CD8-positive, alpha-beta memory T cell (primary cell): ENCODE results near the gene SAPCD2. TPM values are rescaled to one million over a fixed set of nuclear protein-coding genes. Genes with fewer than 3 reads are reported as not detected.
A peak's percentile ranks its signal among the peaks of the same experiment; 100 is the strongest.
"Not testable (repeated sequence)": the region's sequence is repeated elsewhere in the genome, so short reads cannot be mapped to it uniquely, and the experiment has no call there.

ENCODE experiments used
- CTCF ChIA-PET: fragments of 350-600 bp; sonication (Branson Sonifier 250); formaldehyde crosslinking; loops from one replicate; lab custom pipeline; 2021; ENCODE audit warnings: antibody characterized with exemption; lab: Charles Lee
- POLR2A ChIA-PET: fragments of 350-600 bp; sonication (Branson Sonifier 250); formaldehyde crosslinking; loops from one replicate; lab custom pipeline; 2021; ENCODE audit warnings: antibody characterized with exemption; lab: Charles Lee
- DNase-seq, 5 donors: peaks; one replicate each; pipeline versions ENCODE4 v3.0.0 to v3.0.0-alpha.2; 2020 to 2022; ENCODE audit warnings: mixed read lengths in 1 of 5
- H3K27ac ChIP-seq: one replicate; pipeline ENCODE4 v1.7.0; 2013; ENCODE audit warnings: low read depth, mild to moderate bottlenecking, low read length, moderate library complexity
- H3K27me3 ChIP-seq: 2 replicates; pipeline ENCODE4 v1.7.0; 2013; ENCODE audit warnings: low read length, mild to moderate bottlenecking; ENCODE audit not compliant: insufficient read depth, poor library complexity, severe bottlenecking
- H3K36me3 ChIP-seq: 2 replicates; pipeline ENCODE4 v1.7.0; 2013; ENCODE audit warnings: mild to moderate bottlenecking, low read length, moderate library complexity; ENCODE audit not compliant: insufficient read depth
- H3K4me1 ChIP-seq: 2 replicates; pipeline ENCODE4 v1.7.0; 2013; ENCODE audit warnings: mild to moderate bottlenecking, low read length, moderate library complexity; ENCODE audit not compliant: insufficient read depth
- H3K4me3 ChIP-seq: 2 replicates; pipeline ENCODE4 v1.7.0; 2013; ENCODE audit warnings: mild to moderate bottlenecking, low read length
- H3K9me3 ChIP-seq: 2 replicates; pipeline ENCODE4 v1.7.0; 2013; ENCODE audit warnings: mild to moderate bottlenecking, low read length
- H3K27ac Mint-ChIP-seq, 8 donors: one replicate each; pipeline ENCODE4 v1.8.0; 2020 to 2021; ENCODE audit warnings: mixed read lengths in 8 of 8, mild to moderate bottlenecking in 6 of 8, inconsistent platforms in 3 of 8, moderate library complexity in 3 of 8
- H3K27me3 Mint-ChIP-seq, 2 donors: one replicate each; pipeline ENCODE4 v1.8.0; 2020 to 2021; ENCODE audit warnings: mixed read lengths in 2 of 2, mild to moderate bottlenecking in 1 of 2, moderate library complexity in 1 of 2
- H3K36me3 Mint-ChIP-seq, 3 donors: one replicate each; pipeline ENCODE4 v1.8.0; 2020 to 2021; ENCODE audit warnings: mixed read lengths in 3 of 3, inconsistent platforms in 1 of 3, mild to moderate bottlenecking in 1 of 3
- H3K4me1 Mint-ChIP-seq, 3 donors: one replicate each; pipeline ENCODE4 v1.8.0; 2020 to 2021; ENCODE audit warnings: mixed read lengths in 3 of 3, inconsistent platforms in 1 of 3, mild to moderate bottlenecking in 1 of 3
- H3K4me3 Mint-ChIP-seq, 7 donors: one replicate each; pipeline ENCODE4 v1.8.0; 2020 to 2021; ENCODE audit warnings: mixed read lengths in 7 of 7, mild to moderate bottlenecking in 6 of 7, moderate library complexity in 4 of 7, inconsistent platforms in 2 of 7
- H3K9me3 Mint-ChIP-seq, 5 donors: one replicate each; pipeline ENCODE4 v1.8.0; 2020 to 2022; ENCODE audit warnings: mixed read lengths in 5 of 5, mild to moderate bottlenecking in 3 of 5, moderate library complexity in 2 of 5, inconsistent platforms in 1 of 5
- polyA plus RNA-seq: library from polyadenylated mRNA; unstranded; fragments of 300-500 nt; fragmentation: Illumina TruSeq; gene quantifications from one replicate; pipeline ENCODE4 v1.2.3, GENCODE V29; 2021
- total RNA-seq, 2 experiments: library from RNA; stranded (reverse); gene quantifications; one replicate each; pipeline ENCODE4 v1.2.3, GENCODE V29; 2021

SAPCD2 gene
- total RNA-seq (10 to 100 TPM; 11.5 to 12.7 TPM), polyA plus RNA-seq (0.15 TPM)

- H3K9me3 Mint-ChIP-seq = no peaks in the 10 kb centered on the region
- no peaks in the 10 kb centered on the region for H3K36me3 Mint-ChIP-seq
- H3K9me3 ChIP-seq = no peaks in the 10 kb centered on the region
- peaks cover 14% of the 10 kb centered on the region for H3K4me1 ChIP-seq
- DNase-seq = peak; percentile 80 to 91 (median 85)
- H3K4me3 ChIP-seq = peak within 1 kb of the TSS; percentile 39
- CTCF ChIA-PET = interaction anchor here (0.7 to 8.6 kb wide), 13 partner anchors 9 to 282 kb away, joined by 3 to 87 read pairs (median 6); partner anchors contain the start of genes MAN1B1 and NPDC1
- peak within 1 kb of the TSS; percentile 65 for H3K27ac ChIP-seq
- H3K36me3 ChIP-seq = no peaks in the 10 kb centered on the region
- H3K27me3 ChIP-seq = no peaks in the 10 kb centered on the region
- peaks cover 6 to 19% (median 12%) of the 10 kb centered on the region in 3 donors for H3K4me1 Mint-ChIP-seq
- peak within 1 kb of the TSS in 6 of 8 donors; percentile 43 to 89 (median 75) for H3K27ac Mint-ChIP-seq
- H3K27me3 Mint-ChIP-seq = peaks cover 3 to 4% of the 10 kb centered on the region in 2 donors
- H3K4me3 Mint-ChIP-seq = peak within 1 kb of the TSS; percentile 66 to 88 (median 77)
- POLR2A ChIA-PET = interaction anchor here (0.6 to 3.1 kb wide), 10 partner anchors 16 to 263 kb away, joined by 3 to 29 read pairs (median 4); partner anchors contain the start of genes MAN1B1, RABL6 and TUBB4B
Measured at GRCh38 chr9:137070201-137070905, at the start of gene SAPCD2. TSS of gene SAPCD2 (minus strand) at chr9:137070557. CDS start at chr9:137070460, 97 bp downstream.

GRCh38 chr9:137118092-137118603 lies 47.8 kb upstream of the SAPCD2 start:
- H3K27me3 Mint-ChIP-seq, H3K4me3 ChIP-seq, H3K9me3 Mint-ChIP-seq, H3K27ac ChIP-seq, H3K27me3 ChIP-seq, H3K4me1 Mint-ChIP-seq, H3K36me3 Mint-ChIP-seq, H3K27ac Mint-ChIP-seq, H3K36me3 ChIP-seq, DNase-seq, POLR2A ChIA-PET, H3K9me3 ChIP-seq, H3K4me1 ChIP-seq: not testable (repeated sequence)
- CTCF ChIA-PET = interaction anchor here (0.6 to 2.9 kb wide), 6 partner anchors 12 to 350 kb away, joined by 3 to 16 read pairs (median 4); partner anchors contain the start of gene RNF224
- H3K4me3 Mint-ChIP-seq = peak overlapping the region in 1 of 7 donors; percentile 56

- no peak for DNase-seq
- H3K27me3 Mint-ChIP-seq = peaks cover 0 to 1% of the 10 kb centered on the region in 2 donors
- H3K4me1 ChIP-seq = peaks cover 10% of the 10 kb centered on the region
- H3K4me3 ChIP-seq = no peak overlapping the region
- H3K27me3 ChIP-seq = no peaks in the 10 kb centered on the region
- H3K4me1 Mint-ChIP-seq = peaks cover 0 to 12% (median 3%) of the 10 kb centered on the region in 3 donors
- peak overlapping the region in 1 of 7 donors; percentile 56 for H3K4me3 Mint-ChIP-seq
- H3K27ac Mint-ChIP-seq = peak overlapping the region in 1 of 8 donors; percentile 88
- peaks cover 0 to 4% (median 0%) of the 10 kb centered on the region in 3 donors for H3K36me3 Mint-ChIP-seq
- H3K9me3 Mint-ChIP-seq = no peaks in the 10 kb centered on the region
- H3K36me3 ChIP-seq = no peaks in the 10 kb centered on the region
- no peak overlapping the region for H3K27ac ChIP-seq
- ChIA-PET CTCF (interaction anchor here (1.6 to 2.9 kb wide), 4 partner anchors 12 to 119 kb away, joined by 3 to 16 read pairs (median 6); partner anchors contain the start of gene RNF224), POLR2A (no interaction called here)
- H3K9me3 ChIP-seq = no peaks in the 10 kb centered on the region
Measured at GRCh38 chr9:137117269-137117731, 46.9 kb upstream of the SAPCD2 start.

- no peaks in the 10 kb centered on the region for H3K9me3 Mint-ChIP-seq
- Histone ChIP-seq H3K27ac (no peak overlapping the region), H3K27me3 (no peaks in the 10 kb centered on the region), H3K36me3 (no peaks in the 10 kb centered on the region), H3K9me3 (no peaks in the 10 kb centered on the region), H3K4me1 (peaks cover 10% of the 10 kb centered on the region), H3K4me3 (no peak overlapping the region)
- H3K4me1 Mint-ChIP-seq = peaks cover 0 to 12% (median 3%) of the 10 kb centered on the region in 3 donors
- POLR2A ChIA-PET = no interaction called here
- peaks cover 0 to 7% (median 0%) of the 10 kb centered on the region in 3 donors for H3K36me3 Mint-ChIP-seq
- peak overlapping the region in 4 of 7 donors; percentile 19 to 77 (median 40) for H3K4me3 Mint-ChIP-seq
- peak overlapping the region in 2 of 8 donors; percentile 86 to 88 for H3K27ac Mint-ChIP-seq
- peaks cover 0 to 1% of the 10 kb centered on the region in 2 donors for H3K27me3 Mint-ChIP-seq
- CTCF ChIA-PET = interaction anchor here (1.6 to 2.9 kb wide), 3 partner anchors 13 to 120 kb away, joined by 3 to 16 read pairs (median 7); partner anchors contain the start of gene RNF224
- no peak for DNase-seq
Measured at GRCh38 chr9:137116728-137117127, 46.4 kb upstream of the SAPCD2 start.

- H3K4me3 Mint-ChIP-seq = peak overlapping the region in 3 of 7 donors; percentile 25 to 77 (median 44)
- H3K9me3 ChIP-seq = no peaks in the 10 kb centered on the region
- peaks cover 0 to 1% of the 10 kb centered on the region in 2 donors for H3K27me3 Mint-ChIP-seq
- H3K36me3 Mint-ChIP-seq = peaks cover 0 to 10% (median 0%) of the 10 kb centered on the region in 3 donors
- peak overlapping the region in 1 of 8 donors; percentile 88 for H3K27ac Mint-ChIP-seq
- H3K4me1 ChIP-seq = peaks cover 10% of the 10 kb centered on the region
- H3K9me3 Mint-ChIP-seq = no peaks in the 10 kb centered on the region
- ChIA-PET CTCF (interaction anchor here (1.4 to 1.6 kb wide), 2 partner anchors 99 to 120 kb away, joined by 3 to 4 read pairs; no protein-coding TSS in a partner anchor), POLR2A (interaction anchor here (1.3 kb wide), 1 partner anchor 125 kb away, joined by 4 read pairs; the partner anchor contains the start of gene TUBB4B)
- H3K4me3 ChIP-seq = no peak overlapping the region
- DNase-seq = no peak
- peaks cover 0 to 12% (median 3%) of the 10 kb centered on the region in 3 donors for H3K4me1 Mint-ChIP-seq
- H3K27ac ChIP-seq = no peak overlapping the region
- no peaks in the 10 kb centered on the region for H3K27me3 ChIP-seq
- H3K36me3 ChIP-seq = no peaks in the 10 kb centered on the region
Measured at GRCh38 chr9:137116027-137116507, 45.7 kb upstream of the SAPCD2 start.

GRCh38 chr9:137115394-137116026 lies 45.2 kb upstream of the SAPCD2 start:
- Mint-ChIP-seq H3K9me3 (no peaks in the 10 kb centered on the region), H3K27me3 (peaks cover 0 to 1% of the 10 kb centered on the region in 2 donors), H3K4me1 (peaks cover 0 to 12% (median 3%) of the 10 kb centered on the region in 3 donors), H3K27ac (no peak overlapping the region), H3K4me3 (peak overlapping the region in 3 of 7 donors; percentile 20 to 66 (median 25)), H3K36me3 (peaks cover 0 to 14% (median 0%) of the 10 kb centered on the region in 3 donors)
- peaks cover 10% of the 10 kb centered on the region for H3K4me1 ChIP-seq
- ChIA-PET POLR2A (interaction anchor here (0.9 to 1.3 kb wide), 4 partner anchors 20 to 125 kb away, joined by 3 to 7 read pairs (median 5); partner anchors contain the start of genes MAN1B1 and TUBB4B), CTCF (interaction anchor here (0.8 to 1.6 kb wide), 5 partner anchors 20 to 121 kb away, joined by 3 to 6 read pairs (median 4); partner anchors contain the start of gene RNF224)
- no peaks in the 10 kb centered on the region for H3K27me3 ChIP-seq
- H3K27ac ChIP-seq = no peak overlapping the region
- H3K9me3 ChIP-seq = no peaks in the 10 kb centered on the region
- DNase-seq = no peak
- no peaks in the 10 kb centered on the region for H3K36me3 ChIP-seq
- peak overlapping the region; percentile 50 for H3K4me3 ChIP-seq
